ENCODE results near the gene IL1RAPL1.
"Not testable (repeated sequence)": the region's sequence is repeated elsewhere in the genome, so short reads cannot be mapped to it uniquely, and the experiment has no call there.

IL1RAPL1 gene

DNA sequence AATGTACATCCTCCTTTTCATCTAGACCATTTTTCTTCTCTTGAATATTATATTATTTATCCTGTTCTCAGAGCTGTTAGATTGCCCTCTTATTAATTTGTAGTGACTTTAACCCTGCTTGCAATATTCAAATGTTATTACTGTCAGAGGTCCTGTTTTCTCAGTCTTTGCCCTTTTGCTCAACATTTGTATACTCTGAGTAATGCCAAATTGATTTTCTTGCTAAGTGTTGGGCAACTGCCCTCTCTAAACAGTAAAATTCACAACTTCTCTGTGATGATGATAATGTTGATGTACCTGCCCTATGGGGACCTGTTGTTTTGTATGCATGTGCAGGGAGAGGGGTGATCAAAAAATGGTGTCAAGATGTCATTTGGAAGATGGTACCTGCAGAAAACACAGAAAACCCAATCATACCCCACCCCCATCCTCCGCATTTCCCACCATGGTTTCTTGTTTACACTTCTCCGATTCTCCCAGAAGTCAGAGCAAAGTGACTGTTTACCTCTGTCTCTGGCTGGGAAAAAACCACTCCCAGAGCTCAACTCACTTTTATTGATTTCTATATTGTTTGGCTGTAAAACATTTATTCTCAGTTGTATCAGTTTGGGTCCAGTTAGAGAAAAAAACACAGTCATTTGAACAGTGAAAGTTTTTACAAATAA is 694.0 kb downstream of the IL1RAPL1 start:
- in situ Hi-C loops (cut with HindIII; ENCODE audit: low pct_ligation_motif_present, low pct_unique_long_range_greater_than_20kb, low sequenced_read_pairs): no loop called here
- no peak for DNase-seq

DNA sequence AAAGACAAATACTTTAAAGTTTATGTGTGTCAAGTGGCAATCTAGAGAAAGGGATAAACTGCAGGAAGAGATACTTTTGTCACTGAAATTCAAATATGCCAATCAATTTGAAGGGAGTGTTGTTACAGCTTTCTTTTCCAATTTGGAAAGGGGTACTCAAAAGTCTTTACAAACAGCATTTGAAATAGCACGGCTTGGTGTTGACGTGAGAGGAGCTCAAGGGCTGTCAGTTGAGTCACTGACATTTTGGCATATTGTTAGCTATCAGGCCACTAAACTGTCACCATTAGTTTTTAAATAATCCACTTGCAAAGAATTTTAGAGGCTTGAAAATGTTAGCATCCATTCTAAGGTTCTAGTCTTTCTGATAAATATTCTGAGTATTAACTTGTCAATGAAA is 698.4 kb downstream of the IL1RAPL1 start:
- in situ Hi-C loops (cut with HindIII; ENCODE audit: low pct_ligation_motif_present, low pct_unique_long_range_greater_than_20kb, low sequenced_read_pairs): no loop called here
- no peak for DNase-seq

DNA sequence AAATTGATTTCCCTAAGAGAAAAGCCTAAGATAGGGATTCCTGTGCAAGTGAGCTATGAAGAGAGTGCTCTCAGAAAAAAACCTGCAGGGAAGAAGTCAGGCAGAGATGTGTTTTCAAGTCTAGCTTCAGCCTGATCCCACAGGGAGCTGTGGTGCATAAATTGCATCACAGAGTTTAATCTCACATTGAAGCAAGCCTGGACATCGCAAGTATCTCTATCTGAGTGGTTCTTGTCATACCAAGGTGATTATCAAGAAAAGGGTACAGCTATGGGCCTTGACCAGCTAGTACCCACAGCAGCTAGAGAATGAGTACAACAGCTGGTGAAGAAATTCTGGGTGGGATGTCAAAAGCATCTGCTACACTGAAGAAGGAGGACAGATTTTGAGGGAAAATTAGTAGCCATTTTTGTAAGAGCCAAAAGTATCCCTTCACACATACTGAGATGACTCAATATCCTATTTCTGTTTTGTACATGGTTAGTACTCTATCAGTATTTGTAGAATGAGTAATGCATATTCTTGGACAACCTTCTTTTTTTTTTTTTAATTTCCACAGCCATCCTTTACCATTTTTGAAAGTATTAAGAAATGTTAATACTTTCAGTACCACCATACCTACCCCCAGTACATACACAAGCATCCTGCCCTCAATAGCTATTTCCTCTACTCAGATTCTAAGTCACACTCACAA is 708.9 kb downstream of the IL1RAPL1 start:
- DNase-seq: no peak
- in situ Hi-C loops (cut with HindIII; ENCODE audit: low pct_ligation_motif_present, low pct_unique_long_range_greater_than_20kb, low sequenced_read_pairs): no loop called here

DNA sequence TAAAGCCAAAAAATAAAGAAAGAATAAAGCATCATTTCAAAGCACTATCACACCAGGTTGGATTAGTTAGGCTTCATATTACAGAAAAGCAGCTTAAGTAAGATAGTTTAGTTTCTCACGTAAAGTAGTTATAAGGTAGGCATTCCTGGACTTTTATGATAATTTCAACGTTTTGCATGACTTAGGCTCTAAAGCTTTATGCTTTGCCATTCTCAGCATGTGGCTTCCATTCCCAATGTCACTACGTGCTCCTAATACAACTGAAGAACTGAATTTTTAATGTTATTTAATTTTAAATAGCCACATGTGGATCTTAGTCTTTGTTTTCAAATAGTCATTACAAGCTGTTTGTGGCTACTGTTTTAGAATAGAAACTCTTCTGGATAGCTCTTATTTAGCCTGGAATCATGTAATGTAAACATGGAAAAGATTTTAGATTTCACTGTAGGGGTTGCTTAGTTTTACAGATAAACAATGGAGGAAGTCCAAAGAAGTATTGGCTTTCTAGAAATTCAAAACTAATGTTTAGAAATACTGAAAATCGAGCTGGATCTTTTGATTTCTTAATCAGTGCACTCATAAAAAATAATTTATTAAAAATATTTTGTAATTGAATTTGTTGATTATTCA is 710.0 kb downstream of the IL1RAPL1 start:
- DNase-seq: no peak
- in situ Hi-C loops (cut with HindIII; ENCODE audit: low pct_ligation_motif_present, low pct_unique_long_range_greater_than_20kb, low sequenced_read_pairs): no loop called here

DNA sequence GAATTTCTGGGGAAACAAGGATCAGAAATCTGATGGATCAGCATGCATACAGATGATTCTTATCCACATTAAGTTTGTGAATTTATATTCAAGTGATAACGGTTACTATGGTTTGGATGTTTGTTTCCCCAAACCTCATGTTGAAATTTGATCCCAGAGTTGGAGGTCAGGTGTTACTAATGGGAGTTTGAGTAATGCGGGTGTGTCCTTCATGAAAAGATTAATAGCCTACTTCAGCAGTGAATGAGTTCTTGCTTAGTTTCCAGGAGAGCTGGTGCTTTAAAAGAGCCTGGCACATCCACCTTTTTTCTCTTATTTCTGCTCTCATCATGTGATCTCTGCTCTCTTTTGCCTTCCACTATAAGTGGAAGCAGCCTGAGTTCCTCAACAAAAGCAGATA is 712.4 kb downstream of the IL1RAPL1 start:
- DNase-seq: no peak
- in situ Hi-C loops (cut with HindIII; ENCODE audit: low pct_ligation_motif_present, low pct_unique_long_range_greater_than_20kb, low sequenced_read_pairs): no loop called here

DNA sequence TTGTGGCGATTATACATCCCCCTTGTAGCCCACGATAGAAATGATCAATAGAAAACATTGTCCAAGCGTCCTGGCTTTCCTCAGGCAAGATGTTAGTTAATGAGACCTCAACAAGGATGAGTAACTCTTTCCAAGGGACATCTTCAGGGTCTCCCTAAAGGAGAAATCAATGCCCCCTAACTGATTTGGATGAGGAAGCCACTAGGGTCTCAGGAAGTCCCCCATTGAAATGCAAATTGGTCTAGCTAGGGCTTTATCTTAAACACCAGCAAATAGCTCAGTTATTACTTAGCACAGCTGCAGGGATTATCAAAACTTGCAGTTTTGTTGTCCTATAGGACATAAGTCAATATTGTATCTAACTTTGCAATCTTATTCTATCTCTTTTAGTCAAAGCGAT is 721.5 kb downstream of the IL1RAPL1 start:
- no peak for DNase-seq
- in situ Hi-C loops (cut with HindIII; ENCODE audit: low pct_ligation_motif_present, low pct_unique_long_range_greater_than_20kb, low sequenced_read_pairs): no loop called here

DNA sequence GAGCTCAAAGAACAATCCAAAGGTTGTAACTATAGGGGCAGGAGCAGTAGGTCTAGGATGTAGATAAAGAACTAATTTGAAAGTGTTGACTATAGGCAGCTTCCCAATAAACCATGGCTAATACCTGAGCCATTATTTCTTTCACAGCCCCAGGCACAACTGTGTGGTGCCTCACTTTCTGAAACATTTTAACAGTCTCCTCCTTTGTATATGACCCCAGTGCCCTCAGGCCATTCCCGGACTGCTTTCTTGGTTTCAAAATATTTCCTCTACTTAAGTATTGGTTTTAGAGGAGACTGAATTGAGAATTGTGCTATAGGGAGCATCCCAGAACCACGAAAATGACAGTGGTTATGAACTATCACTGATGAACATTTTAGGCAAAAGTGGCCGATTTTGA is 728.7 kb downstream of the IL1RAPL1 start:
- in situ Hi-C loops (cut with HindIII; ENCODE audit: low pct_ligation_motif_present, low pct_unique_long_range_greater_than_20kb, low sequenced_read_pairs): no loop called here

DNA sequence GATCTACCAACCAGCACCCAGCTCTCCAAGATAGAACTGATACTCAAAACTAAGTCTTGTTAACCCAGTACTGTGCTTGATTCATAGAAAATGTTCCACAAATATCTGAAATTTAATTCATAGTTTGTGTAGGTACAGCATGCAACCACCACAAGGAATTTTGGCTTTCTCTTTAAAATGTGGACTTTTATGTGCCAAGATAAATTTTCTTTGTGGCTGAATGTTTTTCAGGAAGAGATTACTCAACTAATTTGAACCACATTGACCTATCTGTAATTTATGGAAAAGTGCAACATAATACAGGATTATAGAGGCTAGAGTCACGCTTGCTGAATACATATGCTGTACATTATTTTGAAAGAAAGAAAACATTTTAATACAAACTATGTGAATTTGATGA is 730.8 kb downstream of the IL1RAPL1 start:
- DNase-seq: no peak
- in situ Hi-C loops (cut with HindIII; ENCODE audit: low pct_ligation_motif_present, low pct_unique_long_range_greater_than_20kb, low sequenced_read_pairs): no loop called here

More for the DNA sequence above, 728.7 kb downstream of the IL1RAPL1 start:
- no peak for DNase-seq

DNA sequence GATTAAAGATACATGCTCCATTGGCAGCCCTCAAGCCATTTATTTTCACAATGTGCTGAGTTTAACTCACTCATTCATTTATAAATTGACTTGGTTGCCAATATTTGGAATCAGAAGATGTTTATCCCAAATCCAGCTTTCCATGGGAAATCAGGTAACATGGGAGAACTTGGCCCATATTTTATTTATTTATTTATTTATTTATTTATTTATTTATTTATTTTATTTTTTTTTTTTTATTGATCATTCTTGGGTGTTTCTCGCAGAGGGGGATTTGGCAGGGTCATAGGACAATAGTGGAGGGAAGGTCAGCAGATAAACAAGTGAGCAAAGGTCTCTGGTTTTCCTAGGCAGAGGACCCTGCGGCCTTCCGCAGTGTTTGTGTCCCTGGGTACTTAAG is 745.2 kb downstream of the IL1RAPL1 start:
- in situ Hi-C loops (cut with HindIII; ENCODE audit: low pct_ligation_motif_present, low pct_unique_long_range_greater_than_20kb, low sequenced_read_pairs): not testable (repeated sequence)

DNA sequence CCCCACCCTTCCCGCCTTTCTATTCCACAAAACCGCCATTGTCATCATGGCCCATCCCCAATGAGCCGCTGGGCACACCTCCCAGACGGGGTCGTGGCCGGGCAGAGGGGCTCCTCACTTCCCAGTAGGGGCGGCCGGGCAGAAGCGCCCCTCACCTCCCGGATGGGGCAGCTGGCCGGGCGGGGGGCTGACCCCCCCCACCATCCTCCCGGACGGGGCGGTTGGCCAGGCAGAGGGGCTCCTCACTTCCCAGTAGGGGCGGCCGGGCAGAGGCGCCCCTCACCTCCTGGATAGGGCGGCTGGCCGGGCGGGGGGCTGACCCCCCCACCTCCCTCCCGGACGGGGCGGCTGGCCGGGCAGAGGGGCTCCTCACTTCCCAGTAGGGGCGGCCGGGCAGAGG is 745.8 kb downstream of the IL1RAPL1 start:
- in situ Hi-C loops (cut with HindIII; ENCODE audit: low pct_ligation_motif_present, low pct_unique_long_range_greater_than_20kb, low sequenced_read_pairs); DNase-seq: not testable (repeated sequence)

More for the DNA sequence above, 745.2 kb downstream of the IL1RAPL1 start:
- DNase-seq: not testable (repeated sequence)

DNA sequence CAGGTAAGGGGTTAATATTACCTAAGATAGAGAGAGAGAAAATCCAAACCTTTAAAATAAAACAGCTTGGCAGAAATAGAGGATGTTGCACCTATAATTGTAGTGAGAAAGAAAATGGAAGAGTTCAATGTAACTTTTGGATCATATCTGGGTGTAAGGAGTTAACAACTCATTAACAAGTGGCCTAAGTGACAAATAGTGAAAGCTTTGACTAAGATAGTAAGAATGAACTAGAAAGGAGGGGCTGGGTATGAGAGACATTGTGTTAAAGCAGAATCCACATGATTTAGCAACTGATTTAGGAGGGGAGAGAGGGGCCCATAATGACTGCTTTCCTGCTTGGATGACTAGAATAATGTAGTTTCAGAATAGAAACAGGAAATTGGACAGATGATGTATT is 761.0 kb downstream of the IL1RAPL1 start:
- in situ Hi-C loops (cut with HindIII; ENCODE audit: low pct_ligation_motif_present, low pct_unique_long_range_greater_than_20kb, low sequenced_read_pairs): no loop called here
- no peak for DNase-seq

DNA sequence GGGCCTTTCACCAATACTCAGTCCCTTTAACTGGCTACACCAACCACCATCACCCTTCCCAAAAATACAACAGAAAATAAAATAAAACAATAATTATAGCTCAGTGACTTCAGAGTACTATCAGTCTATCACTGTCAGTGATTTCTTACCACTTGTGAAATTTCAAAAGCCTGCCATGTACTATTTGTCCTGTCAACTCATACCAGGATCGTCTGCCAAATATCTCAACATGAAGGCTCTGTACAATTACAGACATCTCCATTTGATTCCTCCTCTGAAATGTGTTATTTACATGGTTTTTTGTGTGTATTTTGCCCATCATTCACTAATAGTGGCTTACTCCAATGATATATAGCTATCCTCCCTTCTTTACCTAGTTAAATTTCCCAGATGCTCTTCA is 772.0 kb downstream of the IL1RAPL1 start:
- in situ Hi-C loops (cut with HindIII; ENCODE audit: low pct_ligation_motif_present, low pct_unique_long_range_greater_than_20kb, low sequenced_read_pairs): no loop called here
- no peak for DNase-seq

DNA sequence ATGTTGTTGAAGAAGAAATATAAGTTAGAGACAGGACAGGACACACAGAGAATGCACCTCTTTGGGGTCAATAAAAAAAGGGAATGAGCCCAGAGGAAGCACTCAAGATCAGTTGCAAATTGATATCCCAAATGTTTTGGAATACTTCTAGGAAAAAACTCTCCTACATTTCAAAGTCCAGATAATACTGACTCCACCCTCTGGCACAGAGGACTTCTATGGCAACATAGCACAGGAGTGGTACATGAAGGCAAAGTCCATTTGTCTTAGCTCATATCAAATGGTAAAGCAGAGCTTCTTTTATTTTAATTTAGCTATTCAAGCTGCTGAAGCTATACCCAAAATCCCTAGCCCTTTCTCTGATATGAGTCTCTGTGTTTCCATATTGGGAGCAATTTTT is 787.5 kb downstream of the IL1RAPL1 start:
- DNase-seq; in situ Hi-C loops (cut with HindIII; ENCODE audit: low pct_ligation_motif_present, low pct_unique_long_range_greater_than_20kb, low sequenced_read_pairs): not testable (repeated sequence)

DNA sequence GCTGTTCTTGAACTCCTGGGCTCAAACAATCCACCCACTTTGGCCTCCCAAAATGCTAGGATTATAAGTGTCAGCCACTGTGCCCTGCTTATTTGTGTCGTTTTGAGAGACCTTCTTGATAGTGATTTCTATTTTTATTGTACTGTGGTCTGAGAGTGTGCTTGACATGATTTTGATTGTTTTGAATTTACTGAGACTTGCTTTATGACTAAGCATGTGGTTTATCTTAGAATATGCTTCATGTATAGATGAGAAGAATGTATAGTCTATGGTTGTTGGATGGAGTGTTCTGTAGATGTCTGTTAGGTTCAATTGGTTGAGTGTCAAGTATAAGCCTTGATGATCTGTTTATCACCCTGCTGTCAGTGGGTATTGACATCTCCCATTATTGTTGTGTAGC is 789.3 kb downstream of the IL1RAPL1 start:
- in situ Hi-C loops (cut with HindIII; ENCODE audit: low pct_ligation_motif_present, low pct_unique_long_range_greater_than_20kb, low sequenced_read_pairs): no loop called here
- no peak for DNase-seq

DNA sequence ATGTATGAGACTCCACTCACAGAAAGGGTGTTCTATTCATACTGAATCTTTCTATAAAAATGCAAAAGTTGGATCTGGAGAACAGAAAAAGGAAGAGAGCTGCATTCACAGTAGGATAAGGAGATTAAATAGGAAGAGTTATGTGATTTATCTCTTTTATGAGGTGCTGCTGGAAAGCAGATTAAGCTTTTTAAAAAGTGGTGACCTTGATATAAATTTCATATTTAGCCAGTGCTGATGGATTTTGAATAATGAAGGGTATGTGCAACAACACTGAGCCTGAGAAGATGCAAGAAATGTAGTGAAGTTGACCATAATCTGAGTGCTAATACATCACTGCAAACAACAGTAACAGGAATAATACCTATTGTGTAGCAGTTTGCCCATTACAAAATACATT is 795.6 kb downstream of the IL1RAPL1 start:
- in situ Hi-C loops (cut with HindIII; ENCODE audit: low pct_ligation_motif_present, low pct_unique_long_range_greater_than_20kb, low sequenced_read_pairs): no loop called here
- no peak for DNase-seq

DNA sequence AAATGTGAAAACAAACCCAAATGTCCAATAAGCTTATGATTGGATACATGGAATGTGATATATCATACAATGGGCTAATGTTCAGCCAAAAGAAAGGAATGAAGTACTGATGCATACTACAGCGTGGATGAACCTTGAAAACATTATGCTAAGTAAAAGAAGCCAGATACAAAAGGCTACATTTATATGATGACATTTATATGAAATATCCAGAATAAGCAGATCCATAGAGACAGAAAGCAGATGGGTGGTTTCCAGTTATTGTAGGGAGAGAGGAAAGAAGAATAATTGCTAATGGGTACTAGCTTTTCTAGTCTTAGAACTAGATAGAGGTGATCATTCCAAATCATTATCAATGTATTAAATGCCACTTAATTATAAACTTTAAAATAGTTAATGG is 801.3 kb downstream of the IL1RAPL1 start:
- in situ Hi-C loops (cut with HindIII; ENCODE audit: low pct_ligation_motif_present, low pct_unique_long_range_greater_than_20kb, low sequenced_read_pairs): no loop called here
- DNase-seq: no peak

DNA sequence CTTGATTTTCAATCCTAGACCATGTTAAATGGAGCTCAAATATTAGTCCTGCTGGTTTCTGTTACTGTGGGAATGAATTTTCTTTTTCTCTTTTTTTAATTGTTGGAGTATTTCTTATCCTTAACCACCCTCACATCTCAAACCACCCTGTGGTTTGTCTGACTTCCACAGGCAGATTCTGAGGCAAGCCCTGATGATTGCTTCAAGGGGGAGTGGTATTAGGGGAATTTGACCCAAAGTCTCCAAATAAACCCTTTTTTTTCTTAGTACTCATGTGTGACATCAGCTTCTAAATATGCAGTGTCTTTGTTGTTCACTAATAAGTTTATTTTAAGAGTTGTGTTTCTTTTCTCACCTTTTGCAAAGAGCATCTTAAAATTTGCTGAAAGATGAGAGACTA is 810.3 kb downstream of the IL1RAPL1 start:
- DNase-seq: no peak
- in situ Hi-C loops (cut with HindIII; ENCODE audit: low pct_ligation_motif_present, low pct_unique_long_range_greater_than_20kb, low sequenced_read_pairs): no loop called here

DNA sequence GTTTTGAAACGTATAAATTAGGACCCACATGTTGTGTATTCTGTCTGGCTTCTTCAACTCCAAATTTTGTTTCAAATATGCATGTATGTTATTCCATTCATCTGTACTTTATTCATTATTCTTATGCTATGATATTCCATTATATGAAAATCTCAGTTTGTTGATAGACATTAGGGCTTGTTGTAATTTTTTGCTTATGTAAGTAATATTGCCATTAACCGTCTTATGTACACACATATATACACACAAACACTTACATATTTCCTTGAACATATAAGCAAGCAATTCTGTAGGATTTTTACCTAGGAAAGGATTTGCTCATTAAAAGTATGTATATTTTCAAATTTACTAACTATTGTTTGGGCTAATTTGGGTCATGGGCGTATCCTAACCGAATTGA is 820.1 kb downstream of the IL1RAPL1 start:
- no peak for DNase-seq
- in situ Hi-C loops (cut with HindIII; ENCODE audit: low pct_ligation_motif_present, low pct_unique_long_range_greater_than_20kb, low sequenced_read_pairs): no loop called here

DNA sequence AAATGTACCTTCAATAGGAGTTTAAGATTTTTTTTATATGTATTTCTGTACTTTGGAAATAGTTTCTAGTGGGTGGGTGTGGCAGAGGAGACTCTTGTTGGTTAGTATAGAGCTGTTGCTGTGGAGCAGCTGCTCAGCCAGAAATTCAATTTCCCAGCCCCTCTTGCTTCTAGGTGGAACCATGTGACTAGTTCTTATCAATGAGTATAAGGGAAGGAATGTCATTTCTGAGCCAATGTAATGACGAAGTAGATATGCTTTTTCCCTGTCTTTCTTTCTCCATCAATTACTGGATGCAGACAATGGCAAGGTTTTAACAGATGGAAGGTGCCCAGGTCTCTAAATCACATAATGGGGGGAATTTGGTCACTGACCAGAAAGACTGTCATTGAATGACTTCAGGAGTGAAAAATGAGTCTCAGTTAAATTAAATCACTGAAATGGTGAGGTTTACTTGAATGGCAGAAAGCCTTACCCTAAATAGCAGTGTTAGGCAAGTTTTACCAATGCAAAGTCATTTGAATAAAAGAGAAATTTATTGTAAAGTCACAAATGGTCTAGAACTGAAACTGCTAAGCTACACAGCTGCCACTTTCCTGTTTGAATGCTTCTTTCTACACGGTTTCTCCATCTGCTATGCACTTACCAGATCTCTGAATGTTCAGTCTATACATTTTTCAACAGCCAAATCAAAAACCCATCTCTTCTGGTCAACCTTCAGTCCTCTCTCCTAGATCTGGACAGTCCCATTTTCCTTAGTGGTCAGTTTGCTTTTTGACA is 832.7 kb downstream of the IL1RAPL1 start:
- in situ Hi-C loops (cut with HindIII; ENCODE audit: low pct_ligation_motif_present, low pct_unique_long_range_greater_than_20kb, low sequenced_read_pairs): no loop called here

More for the DNA sequence above, 832.7 kb downstream of the IL1RAPL1 start:
- peak; percentile 3 for DNase-seq

All from ACHN (cell line).